GM18505 (cell line): ENCODE results near the gene ENTPD5.

Experiments
- ATAC-seq: cut with Tn5 transposase; IDR thresholded peaks from one replicate; pipeline ENCODE4 v1.9.1; 2021; ENCODE audit not compliant: unreplicated experiment
- POLR2A ChIP-seq: IDR thresholded peaks from 4 replicates; pipeline ENCODE4 v1.6.1; 2011; ENCODE audit warnings: borderline replicate concordance; ENCODE audit not compliant: insufficient read depth, insufficient read length; ENCODE audit errors: extremely low read depth

Gene ENTPD5

GRCh38 chr14:74018586-74019407 lies at the start of gene ENTPD5, which contains the start of gene BBOF1:
ENTPD5 (minus strand) TSS chr14:74019288; CDS start chr14:73988102, 31,186 bp downstream.
BBOF1 (plus strand) TSS chr14:74019349; CDS start chr14:74019479, 130 bp downstream.
- TF ChIP-seq POLR2A = peak; percentile 84
- ATAC-seq = peak; percentile 89

DNA sequence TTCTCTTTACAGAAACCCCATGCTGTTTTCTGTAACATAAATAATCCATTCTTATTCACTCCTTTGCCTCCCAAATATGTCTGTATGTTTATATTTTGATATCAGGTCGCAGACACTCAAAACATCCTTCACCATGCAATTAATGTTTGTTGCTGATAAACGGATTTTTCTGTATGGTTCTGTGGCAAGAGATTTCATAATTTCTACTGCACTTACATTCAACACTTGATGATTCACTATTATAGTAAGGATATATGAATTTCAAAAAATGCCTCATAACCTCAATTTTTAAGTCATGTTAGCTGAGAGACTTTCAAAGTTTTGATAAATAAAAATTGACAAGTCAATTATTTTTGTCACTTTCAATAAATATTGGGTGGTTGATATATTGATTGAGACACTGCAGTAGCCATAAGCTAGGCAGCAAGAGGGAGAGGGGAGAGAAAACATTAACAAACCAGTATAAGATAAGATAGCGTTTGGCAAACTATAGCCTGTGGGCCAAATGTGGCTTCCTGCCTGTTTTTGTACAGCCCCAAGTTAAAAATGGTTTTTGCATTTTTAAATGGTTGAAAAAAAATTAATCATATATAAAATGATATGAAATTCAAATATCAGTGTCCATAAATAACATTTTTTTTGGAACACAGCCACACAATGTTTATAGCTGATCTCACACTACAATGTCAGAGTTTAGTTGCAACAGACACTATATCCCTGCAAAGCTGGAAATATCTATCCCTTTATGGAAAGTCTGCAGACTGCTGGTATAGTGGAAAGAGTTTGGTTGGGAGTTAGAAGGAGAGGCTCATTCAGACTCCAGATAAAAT lies 46.9 kb upstream of the ENTPD5 start:
- TF ChIP-seq POLR2A = no peak
- no peak for ATAC-seq

- no peak for TF ChIP-seq POLR2A
- no peak for ATAC-seq
These were observed 45.8 kb upstream of the ENTPD5 start for GRCh38 chr14:74064883-74065282.

DNA sequence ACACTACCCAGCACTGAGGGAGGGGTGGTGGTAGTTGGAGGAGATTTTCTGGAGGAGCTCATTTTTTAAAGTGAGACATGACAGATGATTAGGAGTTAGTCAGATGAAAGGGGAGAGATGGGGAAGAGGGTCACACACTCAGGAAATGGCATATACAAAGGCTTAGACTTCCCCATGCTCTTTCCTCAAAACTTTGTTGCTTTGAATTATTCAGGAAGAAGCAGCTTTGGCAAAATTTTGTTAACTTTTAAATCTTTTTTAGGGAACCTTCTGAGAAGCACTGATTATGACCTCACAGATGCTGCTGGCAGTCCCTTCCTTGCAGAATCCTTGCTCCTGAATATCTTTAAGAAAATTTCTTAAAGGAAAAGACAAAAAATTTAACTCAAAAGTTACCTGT lies 45.3 kb upstream of the ENTPD5 start:
- ATAC-seq = no peak
- no peak for TF ChIP-seq POLR2A

DNA sequence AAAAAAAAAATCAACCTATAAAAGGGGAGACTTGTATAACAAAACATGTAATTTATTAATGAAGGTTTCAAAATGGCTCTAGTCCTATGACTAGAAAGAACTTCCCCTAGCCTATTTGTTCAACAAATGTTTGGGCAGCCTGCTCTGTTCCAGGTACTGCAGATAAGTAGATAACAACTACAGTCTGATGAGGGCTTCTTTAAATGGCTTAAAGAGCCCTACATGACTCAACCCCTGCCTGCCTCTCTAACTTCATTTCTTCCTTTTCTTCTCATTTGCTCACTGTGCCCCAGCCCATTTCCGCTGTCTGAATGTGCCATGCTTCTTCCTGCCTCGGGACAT lies 43.7 kb upstream of the ENTPD5 start:
- TF ChIP-seq POLR2A = no peak
- no peak for ATAC-seq

DNA sequence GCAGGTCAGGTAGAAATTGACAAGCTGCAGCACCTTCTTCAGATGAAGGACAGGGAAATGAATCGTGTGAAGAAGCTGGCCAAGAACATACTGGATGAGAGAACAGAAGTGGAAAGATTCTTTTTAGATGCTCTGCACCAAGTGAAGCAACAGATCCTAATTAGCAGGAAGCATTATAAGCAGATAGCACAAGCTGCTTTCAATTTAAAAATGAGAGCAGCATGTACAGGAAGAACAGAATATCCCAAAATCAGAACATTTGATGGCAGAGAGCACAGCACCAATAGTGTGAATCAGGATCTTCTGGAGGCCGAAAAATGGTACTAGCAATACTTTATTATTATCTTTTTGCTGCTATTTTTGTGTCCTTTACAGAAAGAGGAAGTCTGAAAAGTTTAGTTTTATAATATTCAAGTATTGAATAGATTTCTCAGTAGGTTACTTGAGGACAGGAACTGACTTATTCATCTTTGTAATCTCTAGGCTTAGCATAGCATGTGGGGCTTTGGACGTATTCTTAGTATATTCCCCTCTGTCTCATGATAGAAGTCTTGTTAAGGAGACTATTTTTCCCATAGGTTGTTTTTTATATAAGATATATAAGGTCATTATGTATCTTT lies 30.9 kb upstream of the ENTPD5 start:
- no peak for ATAC-seq
- TF ChIP-seq POLR2A = no peak

DNA sequence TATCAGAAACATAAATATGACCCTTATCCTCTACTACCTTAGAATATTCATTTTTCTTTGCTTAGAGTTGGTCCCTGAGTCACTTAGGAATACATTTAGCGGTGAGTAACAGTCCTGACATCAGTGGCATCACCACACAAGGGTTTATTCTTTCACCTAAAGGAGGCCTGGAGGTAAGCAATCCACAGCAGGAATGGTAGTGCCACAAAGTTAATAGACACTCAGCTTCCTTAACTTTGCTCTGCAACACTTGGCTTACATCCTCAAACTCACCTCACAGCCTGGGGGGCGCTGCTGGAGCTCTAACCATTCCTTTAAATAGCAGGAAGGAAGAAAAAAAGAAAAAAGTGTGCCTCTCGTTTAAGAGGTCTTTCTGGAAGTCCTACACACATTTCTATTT lies 29.2 kb upstream of the ENTPD5 start:
- TF ChIP-seq POLR2A = no peak
- no peak for ATAC-seq

DNA sequence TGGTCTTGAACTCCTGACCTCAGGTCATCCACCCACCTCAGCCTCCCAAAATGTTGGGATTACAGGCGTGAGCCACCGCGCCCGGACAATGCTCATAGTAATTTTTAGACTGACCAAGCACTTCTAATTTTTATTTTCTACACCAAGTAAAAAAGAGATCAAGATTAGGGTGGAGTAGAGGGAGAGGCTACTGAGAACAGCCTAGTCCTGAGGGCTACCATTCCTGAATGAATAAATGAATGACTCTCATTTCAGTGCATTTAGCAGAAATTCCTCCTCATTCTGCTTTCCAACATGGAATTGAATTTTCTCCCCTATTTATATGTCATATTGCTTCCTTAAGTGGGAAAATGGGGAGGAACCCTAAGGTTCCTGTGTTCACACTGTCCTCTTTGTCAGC lies 26.4 kb upstream of the ENTPD5 start:
- no peak for ATAC-seq
- TF ChIP-seq POLR2A = no peak

GRCh38 chr14:74042296-74042695 lies 23.2 kb upstream of the ENTPD5 start:
- ATAC-seq = no peak
- TF ChIP-seq POLR2A = no peak

DNA sequence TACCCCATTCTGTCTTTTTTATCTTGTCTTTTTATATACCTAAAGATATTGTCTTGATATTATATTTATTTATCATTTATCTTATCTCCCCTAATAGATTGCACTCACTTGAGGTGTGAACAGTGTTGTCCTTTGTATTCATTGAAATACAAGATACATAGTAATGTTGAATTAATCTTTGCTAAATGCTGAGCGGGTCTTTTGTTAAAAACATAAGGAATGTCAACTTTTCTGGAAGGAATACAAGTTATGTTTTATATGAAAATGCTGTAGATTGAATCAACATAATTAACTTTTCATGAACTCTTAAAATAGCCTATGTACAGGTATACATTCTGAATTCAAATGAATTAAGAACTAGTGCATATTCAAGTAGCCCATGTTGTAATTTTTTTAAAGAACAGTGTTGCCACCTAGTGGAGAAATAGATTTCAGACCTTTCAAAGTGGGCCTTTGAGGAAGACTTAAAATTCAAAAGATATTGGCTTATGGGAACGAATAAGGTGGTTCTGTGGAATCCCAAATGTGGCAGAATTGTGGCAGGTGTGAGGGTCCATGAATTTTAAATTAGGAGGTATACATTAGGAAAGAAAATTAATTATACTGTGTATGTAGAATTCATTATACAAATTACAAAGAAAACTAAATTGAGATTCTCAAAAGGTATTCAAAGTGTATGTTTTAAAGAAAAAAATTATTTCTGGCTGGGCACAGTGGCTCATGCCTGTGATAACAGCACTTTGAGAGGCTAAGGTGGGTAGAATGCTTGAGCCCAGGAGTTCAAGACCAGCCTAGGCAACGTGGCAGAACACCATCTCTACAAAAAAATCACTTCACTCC lies 19.2 kb upstream of the ENTPD5 start:
- no peak for ATAC-seq
- TF ChIP-seq POLR2A = no peak

GRCh38 chr14:74035556-74035955 lies 16.5 kb upstream of the ENTPD5 start:
- ATAC-seq = no peak
- TF ChIP-seq POLR2A = no peak

- no peak for ATAC-seq
- TF ChIP-seq POLR2A = no peak
These were observed 15.5 kb upstream of the ENTPD5 start for GRCh38 chr14:74034572-74034971.

DNA sequence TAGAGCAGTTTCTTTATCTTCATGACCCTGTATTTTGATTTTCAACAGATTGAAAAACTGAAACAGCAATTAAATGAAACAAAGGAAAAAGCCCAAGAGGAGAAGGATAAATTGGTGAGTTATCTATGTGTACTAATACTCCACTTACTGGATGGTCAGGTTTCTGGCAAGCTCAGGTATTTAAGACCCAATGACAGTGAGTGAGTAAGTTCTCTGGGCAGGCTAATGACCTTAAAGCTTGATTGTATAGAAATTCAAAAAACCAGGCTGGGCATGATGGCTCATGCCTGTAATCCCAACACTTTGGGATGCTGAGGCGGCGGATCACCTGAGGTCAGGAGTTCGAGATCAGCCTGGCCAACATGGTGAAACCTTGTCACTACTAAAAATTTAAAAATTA lies 10.0 kb upstream of the ENTPD5 start:
- no peak for TF ChIP-seq POLR2A
- ATAC-seq = no peak

GRCh38 chr14:74022346-74022745 lies 3.3 kb upstream of the ENTPD5 start:
- no peak for ATAC-seq
- TF ChIP-seq POLR2A = no peak
